ENCODE data around the gene TRPV3.

TRPV3 gene

GRCh38 chr17:3533752-3534151 is 23.9 kb downstream of the TRPV3 start:
- no peak overlapping the region for H3K27ac ChIP-seq
- no peak for DNase-seq
- H3K36me3 ChIP-seq (replicated peaks), result no peaks in the 10 kb centered on the region
- no peaks in the 10 kb centered on the region for H3K27me3 ChIP-seq (replicated peaks)
- in situ Hi-C loops (cut with HindIII; ENCODE audit: low pct_ligation_motif_present, low sequenced_read_pairs), result no loop called here
- no peak for TF ChIP-seq CTCF (IDR thresholded peaks at IDR 0.05; ENCODE audit: low read depth, low read length, missing control alignments)
- H3K4me3 ChIP-seq (ENCODE audit: low read depth, low read length), result no peak overlapping the region

- Histone ChIP-seq H3K27me3 (replicated peaks) (no peaks in the 10 kb centered on the region), H3K27ac (no peak overlapping the region), H3K36me3 (replicated peaks) (no peaks in the 10 kb centered on the region)
Measured at GRCh38 chr17:3532859-3533142, 24.8 kb downstream of the TRPV3 start.

GRCh38 chr17:3532106-3532858 is 25.3 kb downstream of the TRPV3 start:
- Histone ChIP-seq H3K27me3 (replicated peaks) (no peaks in the 10 kb centered on the region), H3K27ac (no peak overlapping the region), H3K4me3 (ENCODE audit: low read depth, low read length) (no peak overlapping the region), H3K36me3 (replicated peaks) (no peaks in the 10 kb centered on the region)
- no peak for DNase-seq
- no peak for TF ChIP-seq CTCF (IDR thresholded peaks at IDR 0.05; ENCODE audit: low read depth, low read length, missing control alignments)
- in situ Hi-C loops (cut with HindIII; ENCODE audit: low pct_ligation_motif_present, low sequenced_read_pairs), result no loop called here

More at GRCh38 chr17:3532859-3533142, 24.8 kb downstream of the TRPV3 start:
- in situ Hi-C loops (cut with HindIII; ENCODE audit: low pct_ligation_motif_present, low sequenced_read_pairs), result no loop called here
- DNase-seq, result no peak
- no peak for TF ChIP-seq CTCF (IDR thresholded peaks at IDR 0.05; ENCODE audit: low read depth, low read length, missing control alignments)
- no peak overlapping the region for H3K4me3 ChIP-seq (ENCODE audit: low read depth, low read length)

GRCh38 chr17:3531266-3532101 is 26.1 kb downstream of the TRPV3 start:
- DNase-seq, result no peak
- Histone ChIP-seq H3K27ac (no peak overlapping the region), H3K36me3 (replicated peaks) (no peaks in the 10 kb centered on the region), H3K4me3 (ENCODE audit: low read depth, low read length) (no peak overlapping the region), H3K27me3 (replicated peaks) (no peaks in the 10 kb centered on the region)
- TF ChIP-seq CTCF (IDR thresholded peaks at IDR 0.05; ENCODE audit: low read depth, low read length, missing control alignments), result no peak
- in situ Hi-C loops (cut with HindIII; ENCODE audit: low pct_ligation_motif_present, low sequenced_read_pairs), result no loop called here

GRCh38 chr17:3529817-3530741 is 27.5 kb downstream of the TRPV3 start:
- no peak for TF ChIP-seq CTCF (IDR thresholded peaks at IDR 0.05; ENCODE audit: low read depth, low read length, missing control alignments)
- no peaks in the 10 kb centered on the region for H3K36me3 ChIP-seq (replicated peaks)
- in situ Hi-C loops (cut with HindIII; ENCODE audit: low pct_ligation_motif_present, low sequenced_read_pairs), result no loop called here

More at GRCh38 chr17:3529817-3530741, 27.5 kb downstream of the TRPV3 start:
- DNase-seq, result peak; percentile 10
- Histone ChIP-seq H3K27me3 (replicated peaks) (no peaks in the 10 kb centered on the region), H3K27ac (no peak overlapping the region), H3K4me3 (ENCODE audit: low read depth, low read length) (no peak overlapping the region)

Data from brain microvascular endothelial cell (primary cell).